OCI-LY7 (cell line): ENCODE measurements around the gene TAAR1. TPM values are rescaled to one million over a fixed set of nuclear protein-coding genes. Genes with fewer than 3 reads are reported as not detected.

ENCODE experiments used
- BruUV-seq: library from RNA; stranded (reverse); fragments of 400-500 nt; replicated peaks from 2 replicates; lab custom pipeline; 2021; lab: Mats Ljungman, UMichigan
- CTCF ChIA-PET: fragments of 300-600 bp; sonication (Branson Sonifier 250); formaldehyde crosslinking; loops from one replicate; lab custom pipeline; 2022; ENCODE audit warnings: antibody characterized with exemption; ENCODE audit not compliant: unreplicated experiment; lab: Charles Lee
- POLR2A ChIA-PET: fragments of 300-600 bp; sonication (Branson Sonifier 250); formaldehyde crosslinking; loops from one replicate; lab custom pipeline; 2022; ENCODE audit warnings: antibody characterized with exemption; lab: Charles Lee
- DNase-seq: peaks from one replicate; pipeline ENCODE4 v3.0.0-alpha.2; 2015; ENCODE audit warnings: low spot score
- H2AFZ ChIP-seq: fragments of 200-600 bp; sonication (generic), shearing (Covaris generic); 2 replicates; pipeline ENCODE4 v1.6.1; 2014; ENCODE audit warnings: mild to moderate bottlenecking, antibody characterized with exemption, low read length, moderate library complexity
- H3K27ac ChIP-seq: fragments of 200-600 bp; sonication (generic); 2 replicates; pipeline ENCODE4 v1.5.1; 2014; ENCODE audit warnings: mixed run types, low read depth, mild to moderate bottlenecking, moderate library complexity, low read length, inconsistent platforms; ENCODE audit not compliant: poor library complexity, severe bottlenecking
- H3K36me3 ChIP-seq: fragments of 200-600 bp; sonication (generic); 2 replicates; pipeline ENCODE4 v1.6.1; 2014; ENCODE audit warnings: mild to moderate bottlenecking, antibody characterized with exemption, low read length, moderate library complexity, mixed read lengths; ENCODE audit not compliant: insufficient read depth
- H3K4me1 ChIP-seq: fragments of 200-600 bp; sonication (generic); 2 replicates; pipeline ENCODE4 v1.5.1; 2014; ENCODE audit warnings: mild to moderate bottlenecking, low read length; ENCODE audit not compliant: insufficient read depth, poor library complexity, severe bottlenecking
- H3K4me2 ChIP-seq: fragments of 200-600 bp; sonication (generic); 2 replicates; pipeline ENCODE4 v1.6.1; 2014; ENCODE audit warnings: mild to moderate bottlenecking, low read length
- H3K4me3 ChIP-seq: fragments of 200-600 bp; sonication (generic); 2 replicates; pipeline ENCODE4 v1.5.1; 2014; ENCODE audit warnings: mild to moderate bottlenecking, low read depth, low read length; ENCODE audit not compliant: poor library complexity, severe bottlenecking
- H3K79me2 ChIP-seq: fragments of 200-600 bp; sonication (generic); 2 replicates; pipeline ENCODE4 v1.6.1; 2016; ENCODE audit warnings: low read depth, mild to moderate bottlenecking, low read length, moderate library complexity, mixed read lengths; ENCODE audit not compliant: insufficient read depth
- H3K9me2 ChIP-seq: fragments of 200-600 bp; sonication (generic); 2 replicates; pipeline ENCODE4 v1.6.1; 2016; ENCODE audit warnings: mild to moderate bottlenecking, low read length, mixed read lengths; ENCODE audit not compliant: insufficient read depth
- H3K9me3 ChIP-seq: fragments of 200-600 bp; sonication (generic); 2 replicates; pipeline ENCODE4 v1.6.1; 2014; ENCODE audit warnings: mild to moderate bottlenecking, mixed run types, low read length, mixed read lengths
- H4K20me1 ChIP-seq: fragments of 200-600 bp; sonication (generic); 2 replicates; pipeline ENCODE4 v1.6.1; 2014; ENCODE audit warnings: mild to moderate bottlenecking, antibody characterized with exemption, low read length, moderate library complexity, mixed read lengths; ENCODE audit not compliant: insufficient read depth
- CTCF ChIP-seq: fragments of 200-600 bp; sonication (generic); conservative IDR thresholded peaks from 2 replicates; pipeline ENCODE4 v1.5.1; 2014; ENCODE audit warnings: mild to moderate bottlenecking, antibody characterized with exemption, low read length, moderate library complexity, mixed read lengths
- EZH2phosphoT487 ChIP-seq: fragments of 200-600 bp; sonication (generic); IDR thresholded peaks from 2 replicates; pipeline ENCODE4 v1.6.1; 2018; ENCODE audit warnings: low read depth, borderline replicate concordance, mild to moderate bottlenecking, mixed run types, antibody characterized with exemption, low read length, moderate library complexity, mixed read lengths
- intact Hi-C: fragments of 100-400 bp; cut with micrococcal nuclease; formaldehyde crosslinking; loops from one replicate; pipeline ENCODE4 v1.10.0; 2022; ENCODE audit not compliant: unreplicated experiment
- total RNA-seq, 2 experiments: library from RNA; depleted of rRNA in 1 of 2; stranded (reverse); fragments of >200 nt in 1 of 2; shearing (Covaris generic) in 1 of 2; gene quantifications; 2 replicates each; pipeline ENCODE4 v1.2.3, GENCODE V29; 2014 to 2022

Gene TAAR1
- total RNA-seq, 2 experiments from 2014 or later = not detected

- CTCF ChIA-PET = no interaction called here
- TF ChIP-seq CTCF (no peak), EZH2phosphoT487 (no peak)
Measured at GRCh38 chr6:132698608-132699007, 39.6 kb upstream of the TAAR1 start.

GRCh38 chr6:132695773-132696172 is 36.8 kb upstream of the TAAR1 start:
- H3K4me2 ChIP-seq = no peak overlapping the region
- TF ChIP-seq CTCF (no peak), EZH2phosphoT487 (no peak)
- no peak overlapping the region for H2AFZ ChIP-seq
- H3K79me2 ChIP-seq = no peaks in the 10 kb centered on the region
- intact Hi-C loops = no loop called here
- no peak overlapping the region for H3K27ac ChIP-seq
- no peak overlapping the region for H3K4me3 ChIP-seq
- H4K20me1 ChIP-seq = no peaks in the 10 kb centered on the region
- H3K36me3 ChIP-seq = no peaks in the 10 kb centered on the region
- H3K9me2 ChIP-seq = no peaks in the 10 kb centered on the region
- H3K9me3 ChIP-seq = no peaks in the 10 kb centered on the region; the same call in 1 of the 2 replicates
- H3K4me1 ChIP-seq = no peaks in the 10 kb centered on the region
- ChIA-PET POLR2A (interaction anchor here (0.7 to 1.1 kb wide), 2 partner anchors 62 to 68 kb away, joined by 4 to 6 read pairs; no protein-coding TSS in a partner anchor), CTCF (no interaction called here)
- no TSS peak for BruUV-seq
- no peak for DNase-seq

More at GRCh38 chr6:132698608-132699007, 39.6 kb upstream of the TAAR1 start:
- Histone ChIP-seq H3K27ac (no peak overlapping the region), H3K4me1 (no peaks in the 10 kb centered on the region), H3K9me3 (no peaks in the 10 kb centered on the region; the same call in 1 of the 2 replicates), H3K79me2 (no peaks in the 10 kb centered on the region), H3K36me3 (no peaks in the 10 kb centered on the region), H3K4me3 (no peak overlapping the region), H4K20me1 (no peaks in the 10 kb centered on the region), H3K4me2 (no peak overlapping the region), H2AFZ (no peak overlapping the region), H3K9me2 (no peaks in the 10 kb centered on the region)
- intact Hi-C loops = no loop called here
- DNase-seq = no peak
- POLR2A ChIA-PET = interaction anchor here (0.5 to 1.1 kb wide), 3 partner anchors 11 to 96 kb away, joined by 3 read pairs; no protein-coding TSS in a partner anchor
- no TSS peak for BruUV-seq

GRCh38 chr6:132693478-132693877 is 34.5 kb upstream of the TAAR1 start:
- Histone ChIP-seq H2AFZ (no peak overlapping the region), H3K4me3 (no peak overlapping the region), H4K20me1 (no peaks in the 10 kb centered on the region), H3K4me2 (no peak overlapping the region), H3K27ac (no peak overlapping the region), H3K4me1 (no peaks in the 10 kb centered on the region), H3K79me2 (no peaks in the 10 kb centered on the region), H3K9me2 (no peaks in the 10 kb centered on the region), H3K9me3 (no peaks in the 10 kb centered on the region; the same call in 1 of the 2 replicates), H3K36me3 (no peaks in the 10 kb centered on the region)
- intact Hi-C loops = no loop called here
- POLR2A ChIA-PET = interaction anchor here (0.8 to 1.3 kb wide), 2 partner anchors 76 to 119 kb away, joined by 3 to 4 read pairs; no protein-coding TSS in a partner anchor
- BruUV-seq = no TSS peak
- TF ChIP-seq EZH2phosphoT487 (no peak), CTCF (no peak)
- CTCF ChIA-PET = no interaction called here
- DNase-seq = no peak
